Astrocyte (in vitro differentiated cells and primary cell): ENCODE measurements around the gene NAB2. TPM values are rescaled to one million over a fixed set of nuclear protein-coding genes. Genes with fewer than 3 reads are reported as not detected.

Experiments used
- DNase-seq: peaks from one replicate; pipeline ENCODE4 v3.0.0-alpha.2; 2010; ENCODE audit warnings: low read depth
- FAIRE-seq: peaks from 2 replicates; lab custom pipeline; 2011; peaks lifted over from hg19 to GRCh38; lab: Jason Lieb, UNC
- H2AFZ ChIP-seq: 2 replicates; pipeline ENCODE4 v1.6.0; 2012; ENCODE audit warnings: low read depth, low read length, inconsistent platforms
- H3K27ac ChIP-seq: 2 replicates; pipeline ENCODE4 v1.5.1; 2011; ENCODE audit warnings: low read depth, low read length, inconsistent platforms
- H3K27me3 ChIP-seq: 2 replicates; pipeline ENCODE4 v1.6.0; 2011; ENCODE audit warnings: low read length, inconsistent platforms; ENCODE audit not compliant: insufficient read depth
- H3K36me3 ChIP-seq: 2 replicates; pipeline ENCODE4 v1.5.1; 2011; ENCODE audit warnings: low read length, inconsistent platforms; ENCODE audit not compliant: insufficient read depth
- H3K4me1 ChIP-seq: 2 replicates; pipeline ENCODE4 v1.5.1; 2011; ENCODE audit warnings: low read length, inconsistent platforms; ENCODE audit not compliant: insufficient read depth
- H3K4me2 ChIP-seq: 2 replicates; pipeline ENCODE4 v1.6.0; 2012; ENCODE audit warnings: low read length, inconsistent platforms
- H3K4me3 ChIP-seq: 2 replicates; pipeline ENCODE4 v1.5.1; 2011; ENCODE audit warnings: low read depth, mild to moderate bottlenecking, low read length, inconsistent platforms; ENCODE audit not compliant: insufficient read depth
- H3K79me2 ChIP-seq: 2 replicates; pipeline ENCODE4 v1.6.0; 2012; ENCODE audit warnings: mild to moderate bottlenecking, low read length, inconsistent platforms; ENCODE audit not compliant: insufficient read depth
- H3K9ac ChIP-seq: 2 replicates; pipeline ENCODE4 v1.6.0; 2012; ENCODE audit warnings: mild to moderate bottlenecking, low read length, inconsistent platforms
- H3K9me3 ChIP-seq: 2 replicates; pipeline ENCODE4 v1.5.1; 2012; ENCODE audit warnings: low read depth, mild to moderate bottlenecking, low read length, inconsistent platforms; ENCODE audit not compliant: insufficient read depth
- H4K20me1 ChIP-seq: 2 replicates; pipeline ENCODE4 v1.6.0; 2012; ENCODE audit warnings: low read length, inconsistent platforms; ENCODE audit not compliant: insufficient read depth
- H3K27ac Mint-ChIP-seq: one replicate; pipeline ENCODE4 v1.8.0; 2021; ENCODE audit warnings: mild to moderate bottlenecking, mixed read lengths; ENCODE audit not compliant: unreplicated experiment
- H3K27me3 Mint-ChIP-seq: one replicate; pipeline ENCODE4 v1.8.0; 2021; ENCODE audit warnings: low read depth, mixed read lengths; ENCODE audit not compliant: unreplicated experiment
- H3K36me3 Mint-ChIP-seq: one replicate; pipeline ENCODE4 v1.8.0; 2021; ENCODE audit warnings: low read depth, mixed read lengths; ENCODE audit not compliant: unreplicated experiment
- H3K4me1 Mint-ChIP-seq: one replicate; pipeline ENCODE4 v1.8.0; 2021; ENCODE audit warnings: low read depth, mixed read lengths; ENCODE audit not compliant: unreplicated experiment
- H3K4me3 Mint-ChIP-seq: one replicate; pipeline ENCODE4 v1.8.0; 2021; ENCODE audit warnings: mild to moderate bottlenecking, moderate library complexity, mixed read lengths; ENCODE audit not compliant: unreplicated experiment
- H3K9me3 Mint-ChIP-seq: one replicate; pipeline ENCODE4 v1.8.0; 2021; ENCODE audit warnings: mild to moderate bottlenecking, mixed read lengths; ENCODE audit not compliant: unreplicated experiment
- CTCF ChIP-seq: IDR thresholded peaks from 2 replicates; pipeline ENCODE4 v1.5.1; 2011; ENCODE audit warnings: low read depth, mild to moderate bottlenecking, inconsistent platforms, low read length, moderate library complexity; ENCODE audit not compliant: insufficient read depth
- EZH2 ChIP-seq: IDR thresholded peaks from 2 replicates; pipeline ENCODE4 v1.6.1; 2012; ENCODE audit warnings: mild to moderate bottlenecking, low read length, inconsistent platforms; ENCODE audit not compliant: insufficient read depth
- total RNA-seq: library from RNA; stranded (reverse); gene quantifications from 2 replicates; pipeline ENCODE4 v1.2.1, GENCODE V29; 2021

NAB2 gene
- total RNA-seq, 1 donor from 2014 or later, result 36.6 TPM

GRCh38 chr12:57105011-57105753, 16.3 kb downstream of the NAB2 start:
- no peak overlapping the region for H3K4me3 ChIP-seq
- Mint-ChIP-seq H3K4me1 (peaks cover 7% of the 10 kb centered on the region), H3K27me3 (peaks cover 2% of the 10 kb centered on the region), H3K4me3 (no peak overlapping the region), H3K9me3 (no peaks in the 10 kb centered on the region), H3K27ac (peak overlapping the region; percentile 69), H3K36me3 (peaks cover 6% of the 10 kb centered on the region)
- no peak for TF ChIP-seq CTCF
- TF ChIP-seq EZH2, result no peak
- H3K79me2 ChIP-seq, result no peaks in the 10 kb centered on the region
- H3K4me2 ChIP-seq, result no peak overlapping the region
- peaks cover 5% of the 10 kb centered on the region for H4K20me1 ChIP-seq
- no peak overlapping the region for H3K27ac ChIP-seq
- H3K4me1 ChIP-seq, result peaks cover 7% of the 10 kb centered on the region
- no peak overlapping the region for H3K9ac ChIP-seq
- H2AFZ ChIP-seq, result no peak overlapping the region
- H3K36me3 ChIP-seq, result no peaks in the 10 kb centered on the region
- no peak for DNase-seq
- FAIRE-seq, result no peak
- no peaks in the 10 kb centered on the region for H3K9me3 ChIP-seq
- H3K27me3 ChIP-seq, result no peaks in the 10 kb centered on the region

DNA sequence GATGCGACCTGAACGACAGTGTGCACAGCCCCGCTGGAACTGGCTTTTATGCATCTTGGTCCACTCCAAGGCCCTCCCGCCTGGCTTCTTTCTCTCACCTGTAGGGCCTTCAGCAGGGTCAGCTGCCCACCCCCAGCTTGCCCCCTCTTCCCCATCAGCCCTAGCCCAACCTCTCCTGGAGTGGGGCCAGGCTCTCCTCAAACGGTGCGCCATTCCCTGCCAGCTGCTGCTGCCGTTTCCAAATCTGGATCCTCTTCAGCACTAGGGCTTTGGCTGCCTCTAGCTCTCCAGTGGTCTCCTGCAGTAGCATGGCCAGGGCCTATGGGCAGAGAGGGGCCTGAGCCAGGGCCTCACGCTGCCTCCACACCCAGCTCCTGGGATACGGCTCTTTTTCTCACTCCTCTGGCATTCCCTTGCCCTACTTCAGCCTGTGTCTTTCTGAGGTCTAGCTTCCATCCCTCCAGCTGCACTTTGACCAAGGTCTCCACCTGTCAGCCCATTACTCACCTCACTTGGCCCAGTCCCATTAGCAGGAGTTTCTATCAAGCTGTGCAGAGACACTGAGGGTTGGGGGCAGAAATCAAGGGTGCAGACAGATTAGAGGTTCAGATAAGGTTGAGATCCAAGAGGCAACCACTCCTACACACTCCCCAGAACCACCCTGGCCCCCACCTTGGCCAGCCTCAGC, 17.3 kb downstream of the NAB2 start:
- peaks cover 2% of the 10 kb centered on the region for H3K27me3 Mint-ChIP-seq
- peaks cover 17% of the 10 kb centered on the region for H3K4me1 ChIP-seq
- no peaks in the 10 kb centered on the region for H3K27me3 ChIP-seq
- no peak for DNase-seq
- peaks cover 5% of the 10 kb centered on the region for H4K20me1 ChIP-seq
- no peak overlapping the region for H3K27ac ChIP-seq
- no peak for TF ChIP-seq CTCF
- TF ChIP-seq EZH2, result no peak
- peak overlapping the region; percentile 29 for H3K27ac Mint-ChIP-seq
- no peak overlapping the region for H3K9ac ChIP-seq
- no peak overlapping the region for H3K4me3 ChIP-seq
- no peaks in the 10 kb centered on the region for H3K36me3 ChIP-seq
- no peaks in the 10 kb centered on the region for H3K9me3 ChIP-seq
- no peaks in the 10 kb centered on the region for H3K79me2 ChIP-seq
- H3K9me3 Mint-ChIP-seq, result no peaks in the 10 kb centered on the region
- H3K36me3 Mint-ChIP-seq, result peaks cover 6% of the 10 kb centered on the region
- H3K4me3 Mint-ChIP-seq, result no peak overlapping the region
- H3K4me1 Mint-ChIP-seq, result peaks cover 7% of the 10 kb centered on the region
- H2AFZ ChIP-seq, result no peak overlapping the region
- no peak for FAIRE-seq
- H3K4me2 ChIP-seq, result no peak overlapping the region
